ENCODE data around the gene ATXN10.

Gene ATXN10

GRCh38 chr22:45757936-45758335, 86.3 kb downstream of the ATXN10 start:
- no peak for DNase-seq (ENCODE audit: low read depth in 2 of 2)

- no peak for DNase-seq (ENCODE audit: low read depth in 2 of 2)
Measured at GRCh38 chr22:45758603-45759002, 87.0 kb downstream of the ATXN10 start.

- no peak for DNase-seq (ENCODE audit: low read depth in 2 of 2)
Measured at GRCh38 chr22:45760682-45761081, 89.0 kb downstream of the ATXN10 start.

DNA sequence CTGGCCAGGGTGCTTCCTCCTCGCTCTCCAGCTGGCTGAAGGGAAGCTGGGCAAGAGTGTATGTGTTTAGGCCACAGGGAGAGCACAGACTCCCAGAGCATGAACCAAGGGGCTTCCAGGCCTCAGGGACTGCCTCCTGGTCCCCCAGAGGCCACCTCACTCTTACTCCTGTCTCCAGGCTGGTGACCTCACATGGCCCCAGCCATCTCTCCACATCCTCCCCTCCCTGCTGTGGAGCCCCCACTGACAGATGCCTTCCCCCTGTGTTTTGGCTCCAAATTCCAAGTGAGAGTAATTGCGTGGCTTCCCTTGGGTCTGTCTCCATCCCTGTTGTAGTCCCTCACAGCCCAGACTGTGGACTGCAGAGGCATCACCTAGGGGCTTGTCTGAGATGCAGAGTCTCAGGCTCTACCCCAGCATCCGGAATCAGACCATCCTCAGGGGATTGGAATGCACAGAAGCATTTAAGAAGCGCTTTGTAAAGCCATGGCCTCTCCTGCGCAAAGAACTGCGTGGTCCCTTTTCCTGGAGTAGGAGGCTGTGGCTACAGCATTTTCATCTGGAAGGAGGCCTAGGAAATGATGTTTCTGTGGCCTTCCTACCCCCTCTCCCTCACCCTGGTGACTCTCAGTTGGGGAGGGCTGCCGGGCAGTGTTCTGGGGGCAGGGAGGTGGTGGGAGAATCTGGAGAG, 91.1 kb downstream of the ATXN10 start:
- DNase-seq (ENCODE audit: low read depth in 2 of 2) = no peak

DNA sequence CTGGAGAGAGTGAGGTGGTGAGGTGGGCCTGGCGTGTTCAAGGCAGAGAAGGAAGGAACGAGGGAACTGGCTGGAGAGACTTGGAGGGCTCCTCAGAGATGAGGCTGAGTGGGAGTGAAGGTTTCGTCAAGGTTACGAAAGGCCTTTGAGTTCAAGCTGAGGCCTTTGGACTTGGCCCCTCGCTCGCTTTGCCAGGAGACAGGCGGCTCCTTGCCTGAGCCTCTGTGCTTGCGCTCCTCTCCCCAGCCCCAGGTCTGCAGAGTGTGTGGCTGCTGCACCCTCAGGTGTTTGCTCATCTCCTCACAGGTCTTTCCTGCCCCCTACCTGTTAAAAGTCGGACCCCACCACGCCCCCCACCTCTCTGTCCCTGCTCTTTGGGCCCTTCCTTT, 91.6 kb downstream of the ATXN10 start:
- DNase-seq (ENCODE audit: low read depth in 2 of 2) = no peak

- DNase-seq (ENCODE audit: low read depth in 2 of 2) = no peak
Measured at GRCh38 chr22:45768490-45768889, 96.9 kb downstream of the ATXN10 start.

- DNase-seq (ENCODE audit: low read depth in 2 of 2) = no peak
Measured at GRCh38 chr22:45769569-45770210, 98.1 kb downstream of the ATXN10 start.

DNA sequence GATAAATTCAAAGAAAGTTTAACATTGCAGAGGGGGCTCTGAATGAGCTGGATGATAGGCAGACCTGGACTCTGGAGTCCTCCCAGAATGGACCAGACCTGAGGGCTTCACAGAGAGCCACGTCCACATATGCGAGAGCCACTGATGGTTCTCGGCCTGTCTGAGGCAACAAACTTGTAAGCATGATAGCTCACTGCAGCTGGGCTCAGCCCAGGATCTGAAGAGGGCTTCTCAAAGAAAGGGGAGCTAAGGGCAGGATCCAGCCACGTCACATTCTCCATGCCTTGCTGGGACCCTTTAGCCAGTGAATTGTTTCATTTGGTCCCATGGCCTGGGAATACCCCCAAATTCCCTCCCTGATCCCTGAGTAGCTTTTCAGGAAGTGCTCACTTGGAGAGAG, 98.9 kb downstream of the ATXN10 start:
- no peak for DNase-seq (ENCODE audit: low read depth in 2 of 2)

GRCh38 chr22:45771057-45771456, 99.4 kb downstream of the ATXN10 start:
- DNase-seq (ENCODE audit: low read depth in 2 of 2) = no peak

- no peak for DNase-seq (ENCODE audit: low read depth in 2 of 2)
Measured at GRCh38 chr22:45771711-45772110, 100.1 kb downstream of the ATXN10 start.

GRCh38 chr22:45772743-45773142, 101.1 kb downstream of the ATXN10 start:
- DNase-seq (ENCODE audit: low read depth in 2 of 2) = no peak

DNA sequence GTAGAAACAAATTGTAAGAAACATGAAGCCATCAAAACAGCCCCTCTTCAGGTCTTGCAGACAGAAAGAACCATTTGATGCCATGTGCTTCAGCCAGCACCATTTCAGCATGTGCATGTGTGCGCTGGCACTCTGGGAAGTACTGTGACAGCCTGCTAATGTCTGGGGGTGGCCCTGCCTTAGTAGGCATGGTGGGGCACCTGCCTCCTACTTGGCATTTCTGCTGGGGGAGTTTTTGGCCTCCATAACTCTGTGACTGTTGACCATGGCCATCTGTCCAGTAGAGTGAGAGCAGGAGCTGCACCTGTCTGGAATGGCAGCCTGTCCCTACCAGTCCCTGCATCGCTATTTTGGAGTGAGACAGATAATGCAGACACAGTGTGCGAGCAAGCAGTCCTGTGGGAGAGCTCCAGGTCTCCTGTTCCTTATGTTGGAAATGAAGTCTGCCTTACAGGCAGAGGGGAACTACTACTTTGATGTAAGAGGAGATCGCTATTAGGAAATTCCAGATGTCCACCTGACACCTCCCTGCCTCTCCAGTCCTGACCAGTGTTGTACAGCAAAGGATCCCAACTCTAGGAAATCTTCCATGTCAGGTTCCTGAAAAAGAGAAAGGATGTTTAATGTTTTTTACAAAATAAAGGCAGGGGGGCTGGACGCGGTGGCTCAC, 102.5 kb downstream of the ATXN10 start:
- no peak for DNase-seq (ENCODE audit: low read depth in 2 of 2)

- no peak for DNase-seq (ENCODE audit: low read depth in 2 of 2)
Measured at GRCh38 chr22:45775062-45775461, 103.4 kb downstream of the ATXN10 start.

- DNase-seq (ENCODE audit: low read depth in 2 of 2) = no peak
Measured at GRCh38 chr22:45775569-45776312, 104.1 kb downstream of the ATXN10 start.

GRCh38 chr22:45776313-45776585, 104.6 kb downstream of the ATXN10 start:
- DNase-seq (ENCODE audit: low read depth in 2 of 2) = no peak

DNA sequence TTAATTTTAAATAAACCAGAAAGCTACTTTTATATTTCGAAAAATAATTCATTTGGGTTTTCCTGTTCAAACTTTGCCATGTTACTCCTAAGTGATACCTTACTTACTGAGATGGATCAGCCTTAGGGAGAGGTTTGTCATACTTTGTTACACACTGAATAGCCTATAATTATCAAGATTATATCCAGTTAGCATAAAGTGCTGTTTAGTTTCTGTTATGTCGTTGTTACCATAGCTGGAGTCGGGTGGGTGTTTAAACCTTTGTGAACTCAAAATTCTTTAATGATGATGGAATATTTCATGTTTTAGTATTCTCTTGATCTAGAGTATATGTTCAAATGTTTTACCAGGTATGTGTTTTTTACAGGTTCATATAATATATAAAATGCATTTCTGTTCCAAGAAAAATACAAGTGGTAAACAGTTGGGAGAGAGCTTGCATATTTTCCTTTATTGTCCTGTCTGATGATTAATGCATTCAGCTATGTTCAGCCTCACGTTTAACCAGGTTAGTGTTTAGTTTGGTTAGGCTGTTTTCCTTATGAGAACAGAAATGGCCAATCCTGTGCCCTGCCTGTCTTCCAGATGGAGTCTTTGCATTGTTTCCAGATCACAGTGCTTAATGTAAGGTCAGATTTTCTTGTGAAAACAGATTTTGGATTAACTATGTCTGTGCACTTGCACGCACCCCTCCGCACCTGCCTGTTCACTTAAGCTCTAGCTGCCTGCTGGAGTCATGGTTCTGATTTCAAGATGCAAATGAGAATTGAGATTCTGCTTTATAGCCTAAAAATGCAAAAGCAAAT, 105.6 kb downstream of the ATXN10 start:
- no peak for DNase-seq (ENCODE audit: low read depth in 2 of 2)

- no peak for DNase-seq (ENCODE audit: low read depth in 2 of 2)
Measured at GRCh38 chr22:45777852-45778375, 106.3 kb downstream of the ATXN10 start.

DNA sequence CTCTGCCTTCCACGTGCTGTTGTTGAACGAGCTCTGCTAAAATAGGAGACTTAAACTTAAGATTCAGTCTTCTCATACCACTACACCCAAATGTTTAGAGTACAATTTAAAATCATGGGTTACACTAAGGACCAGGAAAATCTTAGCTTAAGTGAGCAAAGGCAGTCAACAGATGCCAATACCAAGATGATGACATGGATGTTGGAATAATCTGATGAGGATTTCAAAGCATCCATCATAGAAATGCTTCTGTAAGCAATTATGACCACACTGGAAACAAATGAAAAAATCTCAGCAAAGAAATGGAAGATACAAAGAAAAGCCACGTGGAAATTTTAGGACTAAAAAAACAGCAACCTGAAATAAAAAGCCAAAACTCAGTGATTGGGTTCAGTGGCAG, 109.8 kb downstream of the ATXN10 start:
- no peak for DNase-seq (ENCODE audit: low read depth in 2 of 2)

DNA sequence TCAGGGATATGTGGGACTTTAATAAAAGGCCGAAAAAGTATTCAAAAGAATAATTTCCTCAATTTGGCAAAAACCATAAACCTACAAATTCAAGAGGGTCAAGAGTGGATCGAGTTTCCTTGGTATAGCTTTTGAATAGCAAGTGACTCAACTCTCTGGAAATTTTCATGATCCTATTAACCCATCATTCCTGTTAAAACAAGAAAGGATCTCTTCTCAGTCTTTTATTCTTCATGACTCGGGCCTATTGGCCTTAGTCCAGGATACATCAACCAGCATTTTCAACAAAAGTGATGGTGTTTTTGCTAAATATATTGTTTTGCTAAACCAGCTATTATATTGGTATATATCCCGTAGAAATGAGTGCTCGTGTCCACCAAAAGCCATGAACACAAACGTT, 110.3 kb downstream of the ATXN10 start:
- no peak for DNase-seq (ENCODE audit: low read depth in 2 of 2)

DNA sequence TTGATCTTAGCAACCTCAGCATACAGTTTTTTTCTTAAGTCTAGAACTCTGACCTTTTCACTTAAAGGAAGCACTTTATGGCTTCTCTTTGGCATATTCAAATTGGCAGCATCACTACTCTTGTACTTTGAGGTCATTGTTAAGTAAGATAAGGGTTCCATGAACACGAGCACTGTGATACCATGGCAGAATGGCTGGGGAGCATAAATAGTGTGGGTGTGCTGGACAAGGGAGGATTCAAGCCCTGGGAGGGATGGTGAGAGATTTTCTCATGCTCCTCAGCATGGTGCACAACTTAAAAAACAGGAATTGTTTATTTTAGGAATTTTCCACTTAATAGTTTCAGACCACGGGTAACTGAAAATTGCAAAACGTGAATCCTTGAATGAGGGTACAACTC, 111.4 kb downstream of the ATXN10 start:
- DNase-seq (ENCODE audit: low read depth in 2 of 2) = no peak

GRCh38 chr22:45783690-45784089, 112.1 kb downstream of the ATXN10 start:
- DNase-seq (ENCODE audit: low read depth in 2 of 2) = no peak

All from stimulated activated CD8-positive, alpha-beta memory T cell treated with anti-CD3 and anti-CD28 coated beads, Interleukin-7, amount 100 ng/mL, for 1 hour (primary cell).